HG03342 (cell line): ENCODE results near the gene RIN3.

Source experiments
- ATAC-seq: cut with Tn5 transposase; IDR thresholded peaks from one replicate; pipeline ENCODE4 v1.9.1; 2021; ENCODE audit warnings: mild to moderate bottlenecking, moderate library complexity; ENCODE audit not compliant: unreplicated experiment

RIN3 gene

DNA sequence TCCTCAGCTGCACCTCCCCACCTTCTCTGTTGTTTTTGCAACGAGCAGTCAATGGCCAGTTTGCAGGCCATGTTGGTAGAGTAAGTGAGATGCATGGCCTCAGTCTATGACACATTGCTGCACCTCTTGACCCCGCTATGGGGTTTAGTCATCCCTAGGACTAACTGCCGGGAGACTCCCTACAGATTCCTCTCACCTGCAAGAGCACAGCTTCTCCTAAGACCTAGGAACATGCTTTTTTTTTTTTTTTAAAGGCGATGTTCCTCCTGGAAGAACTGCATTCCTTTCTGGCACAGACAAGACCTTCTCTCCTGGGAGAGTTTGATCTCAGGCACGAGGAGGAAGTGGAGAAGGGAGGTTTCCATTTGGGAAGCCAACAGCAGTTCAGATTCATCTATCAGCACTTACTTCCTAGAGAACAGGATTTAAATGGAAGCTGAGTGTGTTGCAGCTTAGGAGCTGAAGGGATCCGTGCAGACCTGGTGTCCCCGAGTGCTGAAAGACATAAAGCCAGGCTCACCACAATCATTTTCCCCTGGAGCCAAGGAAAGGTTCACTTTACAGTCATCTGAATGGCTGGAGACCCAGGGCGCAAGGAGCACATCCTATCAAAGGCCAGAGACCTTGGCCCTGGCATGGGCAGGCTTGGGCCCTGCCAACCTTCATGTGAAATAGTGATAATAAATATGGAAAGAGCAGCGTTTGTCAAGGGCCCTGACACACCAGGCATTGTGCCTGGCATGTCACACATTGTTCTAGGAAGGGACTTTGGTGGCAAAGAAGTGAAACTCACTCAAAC is 130.8 kb downstream of the RIN3 start:
- no peak for ATAC-seq

DNA sequence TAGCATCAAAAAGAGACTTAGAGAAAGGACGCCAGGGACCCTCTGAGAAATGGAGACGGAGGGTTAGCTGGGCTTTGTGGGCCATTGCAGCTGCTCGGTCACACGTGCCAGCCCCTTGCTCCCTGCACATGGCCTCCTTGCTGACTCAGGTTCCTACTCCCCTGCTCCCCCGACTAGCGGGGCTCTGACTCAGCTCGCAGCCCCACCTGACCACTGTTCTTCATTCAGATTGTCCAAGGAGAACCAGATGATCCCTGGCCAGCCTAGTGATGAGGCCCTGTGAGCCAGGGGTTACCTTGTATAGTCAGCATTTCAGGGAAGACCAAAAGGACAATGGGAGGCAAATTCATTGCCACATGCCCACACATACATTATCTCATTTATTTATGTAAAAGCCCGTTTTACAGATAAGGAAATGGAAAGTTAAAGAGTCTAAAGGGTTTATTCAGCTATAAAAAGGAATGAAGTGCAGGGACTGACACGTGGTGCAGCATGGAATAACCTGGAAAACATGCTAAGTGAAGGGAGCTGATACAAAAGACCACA is 131.5 kb downstream of the RIN3 start:
- no peak for ATAC-seq

DNA sequence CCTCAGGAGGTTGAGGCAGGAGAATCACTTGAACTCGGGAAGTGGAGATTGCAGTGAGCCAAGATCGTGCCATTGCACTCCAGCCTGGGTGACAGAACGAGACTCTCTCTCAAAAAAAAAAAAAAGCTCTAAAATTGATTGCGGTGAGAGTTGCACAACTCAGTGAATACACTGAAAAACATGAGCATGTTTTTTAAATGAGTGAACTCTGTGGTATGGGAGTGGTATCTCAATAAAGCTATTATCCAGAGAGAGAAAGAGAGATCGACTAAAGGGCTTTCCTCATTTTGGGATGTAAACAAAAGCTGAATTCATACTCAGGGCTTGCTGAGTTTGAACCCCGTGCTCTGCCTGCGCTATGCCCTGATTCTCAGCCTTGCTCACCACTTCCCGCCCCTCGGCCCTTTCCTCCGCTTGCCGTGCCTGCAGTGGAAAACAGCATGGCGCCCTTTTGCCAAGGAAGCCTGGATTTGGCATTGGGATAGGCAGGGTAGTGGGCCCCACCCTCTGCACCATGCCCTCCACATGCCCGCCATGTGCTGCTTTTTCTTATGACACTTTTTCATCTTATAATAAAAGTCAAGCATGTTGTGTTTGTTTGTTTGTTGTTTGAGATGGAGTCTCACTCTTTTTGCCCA is 132.4 kb downstream of the RIN3 start:
- no peak for ATAC-seq

DNA sequence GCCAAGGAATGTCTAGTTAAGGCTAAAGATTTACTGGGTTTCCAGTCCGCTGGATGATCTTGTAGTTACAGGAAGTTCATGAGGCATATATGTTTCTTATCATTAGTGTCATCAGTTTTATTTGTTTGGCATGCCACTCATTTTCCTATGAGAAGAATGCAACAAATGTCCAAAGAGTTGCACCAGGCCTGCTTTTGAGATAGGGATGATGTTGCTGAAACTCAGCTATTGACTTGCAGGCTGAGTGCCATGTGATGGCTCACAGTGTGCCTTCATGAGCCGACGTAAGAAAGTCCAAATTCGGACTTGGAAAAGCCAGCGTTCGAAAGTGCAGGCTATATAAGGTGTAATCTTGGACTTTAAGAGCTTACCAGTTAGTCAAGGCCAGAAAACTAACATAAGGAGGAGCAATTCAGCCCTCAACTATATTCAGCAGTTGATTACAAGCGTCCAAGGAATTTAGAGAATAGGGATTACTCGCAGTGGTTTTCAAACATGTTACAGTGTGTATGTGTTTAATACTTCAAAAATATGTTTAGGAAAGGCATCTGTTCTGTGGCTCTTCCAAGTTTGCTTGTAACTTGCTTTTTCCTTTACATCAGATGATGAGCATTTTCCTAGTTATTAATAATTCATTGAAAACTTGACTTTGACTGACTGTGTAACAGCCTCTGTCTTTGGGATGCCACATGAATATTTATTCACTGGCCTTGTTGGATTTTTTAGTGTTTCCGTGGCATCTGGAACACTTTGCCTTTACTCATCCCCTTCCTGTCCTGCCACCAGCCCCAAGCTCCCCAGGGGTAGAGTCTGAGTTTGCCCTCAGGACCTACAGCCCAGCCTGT is 133.6 kb downstream of the RIN3 start:
- no peak for ATAC-seq

DNA sequence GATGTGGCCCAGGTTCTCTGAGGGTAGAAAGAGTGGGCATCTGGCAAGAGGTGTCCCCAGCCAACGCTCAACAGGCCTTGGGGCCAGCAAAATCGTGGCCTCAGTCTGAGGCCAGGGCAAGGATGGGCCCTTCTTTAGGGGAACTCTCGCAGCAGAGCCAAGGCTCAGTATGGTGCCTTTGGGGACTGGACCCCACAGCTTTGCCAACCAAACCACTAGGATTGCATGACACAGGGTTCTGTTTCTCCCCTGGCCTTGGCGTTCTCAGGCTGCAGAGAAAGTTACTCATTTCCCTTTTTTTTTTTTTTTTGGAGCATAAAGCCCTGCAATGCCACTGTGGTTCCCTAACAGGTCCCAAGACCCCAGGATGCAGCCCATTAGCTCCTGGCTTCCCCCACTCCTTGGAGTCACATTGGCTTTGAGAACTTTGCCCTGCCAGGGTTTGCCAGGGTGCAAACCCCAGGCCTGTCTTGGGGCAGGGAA is 134.3 kb downstream of the RIN3 start:
- ATAC-seq: no peak

DNA sequence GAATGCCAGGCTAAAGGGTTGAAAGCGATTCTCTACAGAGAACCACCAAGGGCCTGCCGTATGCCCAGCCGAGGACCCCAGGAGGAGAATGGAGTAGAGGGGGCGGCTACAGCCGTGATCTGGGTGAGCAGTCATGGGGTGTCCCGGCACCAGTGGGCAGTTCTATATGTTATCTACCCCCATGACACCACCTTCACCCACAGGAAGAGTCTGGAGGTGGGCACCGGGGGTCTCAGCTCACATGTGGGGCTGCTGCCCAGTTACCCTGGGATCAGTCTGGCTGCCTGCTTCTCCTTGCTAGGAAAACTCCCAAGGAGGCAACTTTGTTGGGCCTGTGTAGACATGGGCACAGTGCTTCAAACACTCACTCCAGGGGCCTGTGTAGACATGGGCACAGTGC is 135.5 kb downstream of the RIN3 start:
- no peak for ATAC-seq

DNA sequence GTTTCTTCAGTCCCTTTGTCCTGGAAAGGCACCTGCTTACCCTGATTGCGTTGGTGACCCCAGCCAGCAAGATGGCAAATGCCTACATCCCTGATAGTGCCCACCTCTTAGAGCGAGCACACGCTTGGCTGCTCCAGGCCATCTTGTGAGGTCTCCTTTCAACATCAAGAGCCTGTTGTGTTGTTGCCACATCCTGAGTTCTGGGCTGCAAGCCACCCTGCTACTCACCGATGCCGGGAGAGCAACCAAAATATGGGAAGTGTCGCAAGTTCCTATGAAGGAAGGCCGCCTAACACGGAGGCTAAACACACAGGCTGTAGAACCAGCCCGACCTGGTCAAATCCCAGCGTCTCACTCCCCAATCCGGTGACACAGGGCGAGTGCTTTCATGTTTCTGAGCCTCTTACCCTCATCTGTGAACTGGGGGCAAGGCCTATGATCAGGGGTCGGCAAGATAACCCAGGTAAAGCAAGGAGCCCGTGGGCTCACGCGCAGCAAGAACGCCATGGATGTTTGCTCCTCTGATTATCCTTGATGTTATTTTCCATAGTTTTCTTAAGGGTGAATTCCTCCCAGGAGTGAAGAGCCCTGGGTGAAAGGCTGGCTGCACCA is 136.5 kb downstream of the RIN3 start:
- no peak for ATAC-seq

DNA sequence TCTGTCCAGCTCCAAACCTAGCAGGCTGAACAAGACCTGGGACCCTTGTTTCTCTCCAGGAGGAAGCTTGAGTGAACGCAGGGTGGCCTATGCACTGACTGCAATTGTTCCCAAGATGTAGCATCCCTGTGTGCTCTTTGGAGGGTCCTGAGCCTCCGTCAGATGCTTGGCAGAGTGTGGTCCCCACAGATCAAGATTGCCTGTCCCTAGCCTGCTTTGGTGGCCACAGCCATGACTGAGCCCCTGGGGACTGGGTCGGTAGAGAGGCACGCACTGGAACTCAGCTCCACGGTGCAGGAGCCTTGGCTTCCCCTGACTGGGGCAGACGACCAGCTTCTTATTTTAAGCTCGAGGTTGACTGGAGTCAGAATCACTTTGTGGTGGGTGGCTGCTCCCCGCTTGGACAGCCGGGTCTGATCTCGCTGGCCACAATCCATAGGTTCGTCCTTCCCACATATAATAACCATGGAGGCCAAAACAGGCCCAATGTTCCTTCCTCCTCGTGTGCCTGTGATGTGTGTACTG is 137.1 kb downstream of the RIN3 start:
- no peak for ATAC-seq

DNA sequence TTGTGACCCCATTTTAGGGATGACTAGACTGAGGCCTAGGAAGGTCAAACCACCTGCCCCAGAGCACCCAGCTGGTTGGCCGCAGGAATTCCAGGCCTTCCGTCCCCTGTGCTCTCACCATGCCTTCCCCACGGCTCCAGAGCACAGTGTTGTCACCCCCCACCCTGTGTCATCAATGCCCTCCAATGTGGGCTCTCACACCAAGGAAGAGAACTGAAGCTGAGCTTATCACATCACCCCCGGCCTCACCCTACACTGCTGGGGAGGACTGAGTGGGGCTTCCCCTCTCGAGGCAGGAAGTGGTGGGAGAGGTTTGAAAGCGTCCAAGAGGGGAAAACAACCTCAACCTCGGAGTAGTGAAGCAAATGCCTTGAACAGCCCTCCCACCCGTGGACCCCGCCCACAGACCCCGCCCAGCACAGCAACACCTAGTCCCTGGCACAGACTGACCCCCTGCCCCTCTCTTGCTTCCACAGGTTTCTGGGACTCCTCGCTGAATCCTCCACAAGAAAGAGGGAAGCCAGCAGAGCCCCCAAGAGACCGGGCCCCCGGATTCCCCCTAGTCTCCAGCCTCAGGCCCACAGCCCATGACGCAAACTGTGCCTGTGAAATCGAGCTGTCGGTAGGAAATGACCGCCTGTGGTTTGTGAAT is 137.7 kb downstream of the RIN3 start:
- ATAC-seq: peak; percentile 73

DNA sequence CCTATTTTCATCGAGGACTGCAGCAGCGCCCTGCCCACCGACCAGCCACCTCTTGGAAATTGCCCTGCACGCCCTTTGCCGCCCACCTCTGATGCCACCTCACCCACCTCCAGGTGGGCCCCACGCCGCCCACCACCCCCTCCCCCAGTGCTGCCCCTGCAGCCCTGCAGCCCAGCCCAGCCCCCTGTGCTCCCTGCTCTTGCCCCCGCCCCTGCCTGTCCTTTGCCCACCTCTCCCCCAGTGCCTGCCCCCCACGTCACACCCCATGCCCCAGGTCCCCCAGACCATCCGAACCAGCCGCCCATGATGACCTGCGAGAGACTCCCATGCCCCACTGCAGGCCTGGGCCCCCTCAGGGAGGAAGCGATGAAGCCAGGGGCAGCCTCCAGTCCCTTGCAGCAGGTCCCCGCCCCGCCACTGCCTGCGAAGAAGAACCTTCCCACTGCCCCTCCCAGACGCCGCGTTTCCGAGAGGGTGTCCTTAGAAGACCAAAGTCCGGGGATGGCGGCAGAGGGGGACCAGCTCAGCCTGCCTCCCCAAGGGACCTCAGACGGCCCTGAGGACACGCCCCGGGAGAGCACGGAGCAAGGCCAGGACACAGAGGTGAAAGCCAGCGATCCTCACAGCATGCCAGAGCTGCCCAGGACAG is 138.3 kb downstream of the RIN3 start:
- ATAC-seq: no peak

DNA sequence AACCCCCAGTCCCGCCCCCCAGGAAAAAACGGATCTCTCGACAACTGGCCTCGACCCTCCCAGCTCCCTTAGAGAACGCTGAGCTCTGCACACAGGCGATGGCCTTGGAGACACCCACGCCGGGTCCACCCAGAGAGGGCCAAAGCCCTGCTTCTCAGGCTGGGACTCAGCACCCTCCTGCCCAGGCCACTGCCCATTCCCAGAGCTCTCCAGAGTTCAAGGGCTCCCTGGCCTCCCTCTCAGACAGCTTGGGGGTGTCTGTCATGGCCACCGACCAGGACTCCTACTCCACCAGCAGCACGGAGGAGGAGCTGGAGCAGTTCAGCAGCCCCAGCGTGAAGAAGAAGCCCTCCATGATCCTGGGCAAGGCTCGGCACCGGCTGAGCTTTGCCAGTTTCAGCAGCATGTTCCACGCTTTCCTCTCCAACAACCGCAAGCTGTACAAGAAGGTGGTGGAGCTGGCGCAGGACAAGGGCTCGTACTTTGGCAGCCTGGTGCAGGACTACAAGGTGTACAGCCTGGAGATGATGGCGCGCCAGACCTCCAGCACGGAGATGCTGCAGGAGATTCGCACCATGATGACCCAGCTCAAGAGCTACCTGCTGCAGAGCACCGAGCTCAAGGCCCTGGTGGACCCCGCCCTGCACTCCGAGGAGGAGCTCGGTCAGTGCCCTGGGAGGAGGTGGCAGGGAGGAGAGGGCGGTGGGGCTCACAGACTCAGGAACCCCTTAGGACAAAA is 139.0 kb downstream of the RIN3 start:
- ATAC-seq: no peak

DNA sequence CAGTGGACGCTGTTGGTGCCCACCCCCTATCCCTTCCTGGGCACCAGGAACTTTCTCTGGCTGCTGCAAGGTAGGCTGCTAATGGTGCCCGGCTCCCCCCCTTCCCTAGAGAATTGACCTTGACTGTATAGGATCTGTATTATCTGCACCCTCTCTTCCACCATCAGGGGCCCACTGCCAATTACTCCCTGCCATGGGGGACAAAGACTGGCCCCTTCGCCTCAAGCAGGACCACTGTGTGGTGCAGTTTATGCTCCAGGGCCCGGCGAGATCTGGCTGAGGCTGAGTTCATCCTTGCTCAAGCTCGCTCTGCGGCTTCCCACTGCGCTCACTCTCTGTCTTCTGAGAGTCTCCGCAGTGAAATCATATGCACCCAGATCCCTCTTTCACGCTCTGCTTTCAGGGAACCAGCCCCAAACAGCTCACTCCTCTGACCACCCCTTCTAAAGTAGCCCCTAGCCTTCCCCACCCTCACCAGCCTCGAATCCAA is 139.6 kb downstream of the RIN3 start:
- no peak for ATAC-seq

DNA sequence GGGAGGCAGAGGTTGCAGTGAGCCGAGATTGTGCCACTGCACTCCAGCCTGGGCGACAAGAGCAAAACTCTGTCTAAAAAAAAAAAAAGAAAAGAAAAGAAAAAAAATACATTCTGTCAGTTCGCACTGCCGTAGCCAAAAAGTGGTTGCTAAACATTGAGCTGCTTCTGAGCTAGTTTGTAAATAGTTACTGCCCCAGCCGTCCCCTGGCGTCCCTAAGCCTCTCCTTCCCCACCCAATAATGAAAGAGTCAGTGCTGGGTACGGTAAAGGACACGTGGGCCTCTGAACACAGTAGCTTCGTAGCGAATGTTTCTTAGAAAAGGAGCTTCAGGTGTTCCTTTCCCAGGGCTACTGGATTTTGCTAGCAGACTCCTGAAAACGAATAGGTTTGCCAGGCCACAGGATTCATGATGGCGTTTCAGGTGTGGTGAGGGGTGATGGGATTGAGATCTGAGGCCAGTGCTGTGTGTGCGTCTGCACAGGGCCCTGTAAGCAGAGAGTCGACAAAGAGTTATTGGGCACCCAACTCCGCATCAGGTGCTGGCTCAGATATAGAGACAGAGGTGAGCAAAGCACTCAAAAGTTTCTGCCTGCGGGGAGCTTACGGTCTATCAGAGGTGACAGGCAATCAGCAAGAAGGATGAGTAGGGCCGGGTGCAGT is 140.8 kb downstream of the RIN3 start:
- ATAC-seq: no peak

DNA sequence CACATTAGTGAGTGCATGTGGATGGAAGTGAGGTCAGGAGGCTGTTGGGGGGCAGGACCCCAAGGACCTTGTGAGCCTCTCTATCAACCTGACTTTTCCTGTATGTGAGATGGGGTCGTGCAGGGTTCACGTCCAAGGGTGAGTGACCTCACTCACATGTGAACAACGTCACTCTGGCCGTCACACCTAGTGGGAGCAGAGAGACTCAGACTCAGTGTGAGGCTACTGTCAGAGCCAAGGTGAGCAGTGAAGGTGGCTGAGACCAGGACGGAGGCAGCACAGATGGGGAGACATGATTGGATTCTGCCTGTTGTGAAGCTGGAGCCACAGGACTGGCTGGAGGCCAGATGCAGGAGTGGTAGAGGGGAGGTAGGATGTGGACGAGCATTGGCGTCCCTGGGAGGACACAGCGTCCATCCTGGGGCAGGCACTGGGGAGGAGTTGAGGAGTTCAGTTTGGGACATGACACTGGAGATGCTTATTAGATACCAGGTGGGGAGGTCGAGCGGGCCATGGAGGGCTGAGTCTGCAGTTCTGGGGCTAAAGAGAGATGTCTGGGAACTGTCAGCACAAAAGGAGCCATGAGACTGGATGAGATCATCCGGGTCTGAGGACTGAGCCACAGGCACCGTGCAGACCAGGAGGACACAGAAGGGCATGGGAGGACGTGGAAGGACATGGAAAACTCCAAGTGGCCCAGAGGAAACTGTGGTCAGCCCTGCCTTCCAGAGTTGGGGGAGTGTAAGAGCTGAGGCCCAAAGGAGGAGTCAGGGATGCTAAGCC is 142.0 kb downstream of the RIN3 start:
- no peak for ATAC-seq

DNA sequence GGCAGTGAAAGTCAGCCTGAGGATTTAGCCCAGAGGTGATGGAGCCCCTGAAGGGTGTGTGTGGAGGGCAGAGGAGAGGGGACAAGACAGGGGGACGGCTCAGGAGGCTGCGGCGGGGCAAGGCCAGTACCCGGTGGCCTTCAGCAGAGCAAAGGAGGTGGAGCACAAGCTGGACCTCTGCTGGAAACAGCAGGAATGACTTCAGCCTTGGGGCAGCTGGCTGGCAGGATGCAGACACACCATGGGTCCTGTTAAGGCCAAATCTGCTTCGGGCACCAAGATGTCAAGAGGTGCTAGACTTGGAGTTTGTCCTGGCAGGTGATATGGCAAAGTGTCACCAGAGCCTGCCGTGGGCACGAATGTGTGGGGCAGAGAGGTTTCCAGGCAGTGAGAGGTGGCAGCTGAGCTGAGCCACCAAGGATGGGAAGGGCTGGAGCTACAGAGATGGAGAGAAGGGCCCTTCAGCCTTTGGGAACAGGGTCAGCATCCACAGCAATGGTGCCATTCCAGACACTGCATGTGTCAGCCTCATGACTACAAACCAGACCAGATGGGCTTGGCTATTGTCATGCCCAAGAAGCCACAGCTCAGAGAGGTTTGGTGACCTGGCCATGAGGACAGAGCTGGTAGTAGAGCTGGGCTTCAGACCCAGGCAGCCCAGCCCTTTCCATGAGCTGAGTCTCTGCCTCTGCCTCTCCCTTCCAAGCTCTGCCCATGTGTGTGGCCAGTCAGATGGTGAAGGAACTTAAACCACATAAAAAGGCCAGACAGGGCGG is 142.9 kb downstream of the RIN3 start:
- no peak for ATAC-seq

DNA sequence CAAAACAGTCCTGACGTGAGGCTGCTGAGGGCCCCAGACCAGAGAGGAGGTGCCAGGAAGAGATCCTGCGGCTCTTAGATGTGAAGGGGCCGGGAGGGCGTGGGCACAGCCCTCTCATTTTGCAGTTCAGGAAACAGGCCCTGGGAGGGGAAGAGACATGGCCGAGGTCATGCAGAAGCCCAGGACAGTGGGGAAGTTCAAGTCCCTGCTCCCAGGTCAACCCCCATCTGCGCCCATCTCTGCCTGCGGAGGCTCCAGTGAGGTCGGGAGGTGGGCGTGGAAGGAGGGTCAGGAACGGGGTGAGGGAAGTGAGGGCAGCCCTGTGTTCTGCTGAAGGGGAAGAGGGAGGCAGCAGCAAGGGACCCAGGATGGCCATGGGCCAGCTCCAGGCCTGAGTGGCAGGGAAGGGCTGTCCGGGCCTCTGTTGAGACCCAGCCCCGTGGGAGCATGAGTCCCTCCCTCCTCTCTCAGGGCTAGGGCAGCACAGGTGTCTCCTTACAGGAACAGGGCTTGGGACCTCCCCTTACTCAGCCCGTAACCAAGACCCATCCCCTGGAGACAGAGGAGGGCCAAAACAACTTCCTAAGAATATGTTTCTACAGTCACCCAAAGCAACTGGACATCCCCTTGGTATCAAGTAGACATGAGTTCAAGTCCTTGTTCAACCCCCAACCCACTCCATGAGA is 144.0 kb downstream of the RIN3 start:
- ATAC-seq: no peak
